CD4-positive, alpha-beta T cell treated with Interferon gamma for 1 hour (primary cell): Measurements from ENCODE around the gene RNF138.
"Not testable (repeated sequence)": the region's sequence is repeated elsewhere in the genome, so short reads cannot be mapped to it uniquely, and the experiment has no call there.

Experiments used
- DNase-seq: peaks from one replicate; pipeline ENCODE4 v3.0.0-alpha.2; 2020

RNF138 gene

GRCh38 chr18:32176745-32177144 lies 85.1 kb downstream of the RNF138 start:
- DNase-seq, result not testable (repeated sequence)

- DNase-seq, result no peak
These were observed 85.9 kb downstream of the RNF138 start for GRCh38 chr18:32177530-32177929.
